Umbilical cord (tissue), 2 donors: Measurements from ENCODE around the gene MYO1E. TPM values are rescaled to one million over a fixed set of nuclear protein-coding genes. Genes with fewer than 3 reads are reported as not detected.

ENCODE experiments used
- DNase-seq: peaks from one replicate; pipeline ENCODE4 v3.0.0-alpha.2; 2015; ENCODE audit warnings: low spot score
- total RNA-seq: library from RNA; depleted of rRNA; stranded (reverse); fragments of >200 nt; gene quantifications from one replicate; pipeline ENCODE4 v1.2.3, GENCODE V29; 2014; ENCODE audit warnings: low replicate concordance; ENCODE audit not compliant: insufficient read depth

Gene MYO1E
- total RNA-seq, 1 donor from 2014 or later = 103 TPM

- no peak for DNase-seq
These were observed 110.4 kb downstream of the MYO1E start for GRCh38 chr15:59262316-59262715.

- DNase-seq = no peak
These were observed 112.6 kb downstream of the MYO1E start for GRCh38 chr15:59260090-59260489.

GRCh38 chr15:59259137-59259943 lies 113.3 kb downstream of the MYO1E start:
- DNase-seq = no peak

DNA sequence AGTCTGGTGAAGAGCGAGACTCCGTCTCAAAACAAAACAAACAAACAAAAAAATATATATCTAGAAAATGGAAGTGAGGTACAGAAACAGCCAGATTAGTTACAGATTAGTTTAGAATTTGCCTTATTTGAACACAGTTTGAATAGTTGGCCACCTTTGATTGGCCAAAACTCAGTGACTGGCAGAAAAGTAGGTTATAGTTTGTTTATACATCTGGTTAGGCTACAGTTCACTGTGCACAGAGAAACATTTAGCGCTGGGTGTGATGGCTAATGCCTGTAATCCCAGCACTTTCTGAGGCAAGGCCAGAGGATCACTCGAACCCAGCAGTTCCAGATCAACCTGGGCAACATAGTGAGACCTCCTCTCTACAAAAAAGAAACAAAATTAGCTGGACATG lies 114.4 kb downstream of the MYO1E start:
- DNase-seq = no peak

DNA sequence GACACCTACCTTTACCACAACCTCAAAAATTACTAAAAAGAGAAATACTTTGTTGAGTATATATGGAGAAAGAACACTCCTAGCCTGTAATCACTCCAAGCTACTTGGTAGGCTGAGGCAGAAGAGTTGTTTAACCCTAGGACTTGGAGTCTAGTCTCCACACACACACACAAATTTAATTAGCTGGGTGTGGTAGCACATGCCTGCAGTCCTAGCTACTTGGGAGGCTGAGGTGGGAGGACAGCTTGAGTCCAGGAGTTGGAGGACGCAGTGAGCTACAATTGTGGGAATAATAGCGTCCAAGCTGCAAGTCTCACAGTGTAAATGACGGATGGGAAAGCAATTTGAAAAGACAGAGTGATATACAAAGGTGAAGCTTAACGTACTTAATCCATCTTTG lies 115.5 kb downstream of the MYO1E start:
- no peak for DNase-seq

DNA sequence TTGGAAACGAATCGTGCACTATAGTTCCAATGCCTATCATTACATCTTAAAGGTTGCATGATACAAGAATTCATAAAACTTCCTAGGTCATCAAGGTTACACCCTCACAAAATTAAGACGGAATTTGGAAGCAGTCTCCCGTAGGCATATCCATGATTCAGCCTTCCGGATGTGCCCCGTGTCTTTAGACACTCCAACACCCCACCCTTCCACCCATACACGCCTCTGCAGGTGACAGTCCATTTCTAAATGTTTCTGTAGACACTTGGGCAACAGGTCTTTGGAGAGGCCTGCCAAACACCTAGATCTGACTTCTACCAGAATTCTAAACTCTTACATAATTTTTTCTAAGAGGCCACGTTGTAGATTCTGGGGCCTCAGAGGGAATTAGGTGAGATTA lies 116.2 kb downstream of the MYO1E start:
- DNase-seq = no peak

DNA sequence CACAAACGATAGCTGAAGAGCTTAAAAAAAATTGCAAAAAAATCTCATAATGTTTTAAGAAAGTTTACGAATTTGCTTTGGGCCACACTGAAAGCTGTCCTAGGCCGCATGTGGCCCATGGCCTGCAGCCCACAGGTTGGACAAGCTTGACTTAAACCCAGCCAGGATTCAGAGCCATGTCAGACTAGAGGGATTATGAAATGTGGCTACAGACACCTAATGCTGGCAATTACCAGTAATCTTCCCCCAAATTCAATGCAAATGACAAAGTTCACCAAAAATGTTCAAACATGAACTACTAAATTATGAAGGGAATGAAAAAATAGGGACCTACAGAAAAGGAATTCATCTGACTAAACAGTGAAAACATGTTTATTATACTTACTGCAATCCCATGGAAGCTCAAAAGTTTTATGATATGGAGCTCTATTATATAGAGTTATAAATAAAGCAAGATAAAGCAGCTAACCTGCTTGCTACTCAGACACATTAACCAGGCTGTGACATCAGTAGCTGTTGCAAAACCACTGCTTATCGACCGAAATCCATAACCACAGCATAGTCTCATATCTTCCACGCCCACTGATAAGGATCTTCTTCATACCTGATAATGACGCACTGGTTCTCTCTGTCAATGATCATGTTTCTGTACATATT lies 116.9 kb downstream of the MYO1E start:
- DNase-seq = peak; percentile 52

- DNase-seq = no peak
These were observed 120.5 kb downstream of the MYO1E start for GRCh38 chr15:59252137-59252536.

DNA sequence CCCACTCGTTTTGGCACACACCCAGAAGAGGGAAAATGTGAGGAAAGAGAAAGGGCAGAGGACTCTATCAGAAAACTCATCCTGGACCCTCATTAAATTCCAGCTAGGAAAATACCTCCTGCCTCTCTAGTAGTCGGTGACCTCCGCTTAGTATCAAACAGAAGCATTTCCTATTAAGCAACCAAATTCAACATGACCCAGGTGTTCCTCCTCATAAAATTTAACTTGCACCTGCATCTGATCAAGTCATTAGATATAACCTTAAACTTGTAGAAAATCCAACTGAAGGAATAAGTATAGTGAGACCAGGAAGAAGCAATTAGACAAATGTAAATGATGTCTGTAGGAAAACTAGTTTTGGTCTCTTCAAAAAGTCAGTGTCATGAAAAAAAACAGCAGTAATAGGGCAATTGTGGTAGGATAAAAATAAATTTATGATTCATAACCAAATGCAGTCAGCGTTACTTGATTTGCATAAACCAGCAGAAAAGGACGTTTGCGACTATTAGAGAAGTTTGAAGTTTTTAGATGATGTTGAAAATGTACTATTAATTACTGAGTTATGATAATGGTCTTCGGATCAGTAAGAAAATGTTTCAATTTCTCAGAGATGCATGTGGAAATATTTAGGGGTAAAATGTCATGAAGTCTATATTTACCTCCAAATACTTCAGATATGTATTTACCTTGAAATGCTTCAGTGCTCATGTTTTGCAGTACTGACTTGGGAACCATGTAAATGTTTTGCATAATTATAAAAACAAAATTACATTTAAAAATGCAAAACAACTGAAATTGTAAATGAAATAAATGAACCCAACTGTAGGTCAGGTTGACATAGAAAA lies 121.4 kb downstream of the MYO1E start:
- DNase-seq = no peak

DNA sequence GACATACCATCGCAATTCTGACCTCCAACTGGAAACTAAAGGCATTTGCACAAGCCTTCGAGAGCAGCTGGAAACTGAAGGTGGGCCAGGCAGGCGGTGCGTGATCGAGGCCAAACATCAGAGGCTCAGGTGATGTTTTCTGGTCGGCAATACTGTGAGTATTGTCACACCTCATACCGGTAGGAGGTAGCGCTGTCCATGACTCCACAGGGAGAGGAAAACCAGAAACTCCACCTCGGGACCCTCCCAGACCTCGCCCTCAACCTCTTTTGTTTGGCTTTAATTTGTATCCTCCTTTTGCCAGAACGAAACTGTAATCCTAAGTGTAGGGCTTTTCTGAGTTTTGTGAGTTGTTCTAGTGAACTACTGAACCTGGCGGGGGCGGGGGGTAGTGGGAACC lies 122.4 kb downstream of the MYO1E start:
- DNase-seq = no peak

DNA sequence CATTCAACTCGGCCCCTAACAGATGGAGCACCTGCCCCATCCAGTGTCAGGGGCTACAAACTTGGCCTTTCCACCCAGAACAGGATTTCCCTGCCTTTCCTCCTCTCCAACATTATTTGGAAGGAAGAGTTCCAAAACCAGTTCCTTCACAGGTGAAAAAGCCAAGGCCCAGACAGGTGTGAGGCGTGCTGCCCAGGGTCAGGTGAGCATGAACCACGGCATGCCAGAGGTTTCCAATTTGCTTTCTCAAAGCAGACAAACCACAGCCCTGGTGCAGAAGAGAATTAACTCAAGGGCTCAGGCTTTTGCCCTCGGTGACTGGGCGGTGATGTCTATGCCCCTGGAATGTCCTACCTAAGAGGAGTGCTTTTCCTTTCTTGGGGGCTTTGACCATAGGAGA lies 122.9 kb downstream of the MYO1E start:
- no peak for DNase-seq

DNA sequence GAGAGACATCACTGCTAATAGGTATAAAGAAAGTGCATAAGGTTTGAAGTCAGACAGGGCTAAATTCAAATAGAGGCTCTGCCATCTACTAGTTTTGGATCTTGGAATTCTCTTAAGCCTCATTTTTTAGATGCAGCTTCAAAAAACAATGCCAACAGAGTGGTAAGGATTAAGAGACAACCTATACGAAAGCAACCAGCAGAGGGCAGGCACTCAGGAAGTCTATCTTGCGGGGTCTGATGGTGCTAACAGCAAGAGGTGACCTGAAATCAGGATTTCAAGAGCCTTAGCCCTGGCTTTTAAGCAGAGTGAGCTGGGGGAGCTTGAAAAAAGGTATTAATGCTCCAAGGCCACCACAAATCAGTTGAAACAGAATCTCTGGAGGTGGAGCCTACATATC lies 125.3 kb downstream of the MYO1E start:
- DNase-seq = peak; percentile 47

GRCh38 chr15:59245559-59245958 lies 127.1 kb downstream of the MYO1E start:
- no peak for DNase-seq

GRCh38 chr15:59244337-59244736 lies 128.3 kb downstream of the MYO1E start:
- DNase-seq = no peak

GRCh38 chr15:59243622-59244021 lies 129.0 kb downstream of the MYO1E start:
- no peak for DNase-seq

DNA sequence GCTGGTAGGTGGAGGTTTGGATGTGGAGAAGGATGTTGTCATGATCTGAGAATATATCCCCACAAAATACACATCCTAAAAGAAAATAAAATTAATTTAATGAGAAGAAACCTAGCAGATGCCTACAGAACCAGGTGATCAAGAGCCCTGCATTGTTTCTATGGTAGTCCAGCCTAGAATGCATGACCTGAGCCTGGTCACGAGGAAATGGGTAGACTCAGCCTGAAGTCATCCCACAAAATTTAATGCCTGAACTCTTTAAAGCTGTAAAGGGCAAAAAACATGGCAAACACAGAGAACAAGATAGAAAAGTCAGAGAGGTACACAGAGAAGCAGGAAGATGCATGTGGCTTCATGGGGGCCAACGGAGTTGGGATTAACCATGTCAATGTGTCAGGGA lies 130.0 kb downstream of the MYO1E start:
- no peak for DNase-seq

GRCh38 chr15:59240036-59240435 lies 132.6 kb downstream of the MYO1E start:
- no peak for DNase-seq

- no peak for DNase-seq
These were observed 134.7 kb downstream of the MYO1E start for GRCh38 chr15:59237924-59238331.

DNA sequence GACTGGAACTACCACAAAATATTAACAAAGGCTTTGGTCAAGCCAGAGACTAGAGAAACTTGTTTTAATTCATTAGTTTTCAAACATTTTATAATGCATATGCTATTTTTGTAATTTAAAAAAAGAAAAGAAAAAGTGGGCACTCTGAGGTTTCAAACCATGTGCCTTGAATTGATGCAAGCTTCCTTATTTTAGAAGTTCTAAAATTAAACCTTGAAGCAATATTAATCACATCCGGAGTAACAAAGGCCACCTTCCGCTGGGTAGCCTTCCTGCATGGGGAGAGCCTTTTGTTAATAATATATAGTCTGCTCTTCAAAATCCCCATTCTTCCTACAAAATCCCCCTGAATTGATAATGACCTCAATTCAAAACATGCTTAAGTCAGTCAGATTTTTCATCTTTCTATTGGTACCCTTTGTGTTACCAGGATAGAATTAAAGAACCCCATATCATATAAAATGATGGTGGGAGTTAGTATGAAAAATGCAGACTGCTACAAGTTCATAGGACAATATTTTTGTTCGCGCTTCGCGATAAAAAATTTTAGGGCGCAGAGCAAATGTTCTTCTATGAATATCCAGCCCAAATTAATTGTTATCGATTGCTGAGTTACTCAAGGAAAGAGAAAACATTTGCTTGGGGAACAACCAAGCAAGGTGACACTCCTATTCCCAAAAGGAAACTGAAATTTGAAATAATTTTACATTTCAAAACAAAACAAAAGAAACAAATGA lies 135.4 kb downstream of the MYO1E start:
- DNase-seq = no peak

GRCh38 chr15:59236394-59236793 lies 136.3 kb downstream of the MYO1E start:
- no peak for DNase-seq

DNA sequence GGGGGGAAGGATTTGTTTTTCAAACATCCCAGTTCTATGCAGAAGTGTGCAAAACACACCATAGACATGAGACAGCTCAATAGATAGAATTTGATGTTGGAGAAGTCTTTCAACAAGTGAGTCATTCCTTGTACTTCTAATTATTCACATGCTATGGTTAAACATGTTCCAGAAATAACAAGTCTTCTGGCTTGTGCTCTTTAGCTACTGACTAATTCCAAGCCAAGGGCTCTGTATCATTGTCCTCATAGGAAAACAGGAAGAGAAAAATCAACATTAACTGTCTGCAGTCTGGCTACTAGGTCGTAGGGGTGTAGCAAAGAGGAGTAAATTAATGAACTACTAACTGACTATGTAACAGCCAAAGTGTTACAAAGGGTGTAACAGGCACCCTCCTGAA lies 140.2 kb downstream of the MYO1E start:
- no peak for DNase-seq
